Upper lobe of right lung (tissue), 1 donor: ENCODE measurements around the gene WDR6. TPM values are rescaled to one million over a fixed set of nuclear protein-coding genes. Genes with fewer than 3 reads are reported as not detected.
A peak's percentile ranks its signal among the peaks of the same experiment; 100 is the strongest.

Experiments used
- ATAC-seq: fragments of 200-7000 bp; cut with Tn5 transposase; one replicate; pipeline ENCODE4 v1.9.1; 2020; ENCODE audit warnings: mild to moderate bottlenecking, moderate library complexity
- DNase-seq: peaks from one replicate; pipeline ENCODE4 v3.0.0-alpha.2; 2020
- H3K27ac ChIP-seq: fragments of 200-600 bp; one replicate; pipeline ENCODE4 v1.8.0; 2022
- H3K27me3 ChIP-seq: fragments of 200-600 bp; one replicate; pipeline ENCODE4 v1.8.0; 2022; ENCODE audit warnings: mild to moderate bottlenecking
- H3K36me3 ChIP-seq: fragments of 200-600 bp; one replicate; pipeline ENCODE4 v1.8.0; 2022
- H3K4me1 ChIP-seq: fragments of 200-600 bp; one replicate; pipeline ENCODE4 v1.8.0; 2022
- H3K4me3 ChIP-seq: fragments of 200-600 bp; one replicate; pipeline ENCODE4 v1.8.0; 2022; ENCODE audit warnings: mild to moderate bottlenecking
- H3K9me3 ChIP-seq: fragments of 200-600 bp; one replicate; pipeline ENCODE4 v1.8.0; 2022
- CTCF ChIP-seq: fragments of 200-600 bp; IDR thresholded peaks from one replicate; pipeline ENCODE4 v1.8.0; 2022; ENCODE audit warnings: antibody characterized with exemption
- intact Hi-C: fragments of 100-400 bp; cut with DNase I; formaldehyde crosslinking; loops from one replicate; pipeline ENCODE4 v1.11.0; 2022
- total RNA-seq: library from RNA; stranded (reverse); fragmentation: NEBNext Ultra II Directional; extraction: Animal tissue kit (Norgen Biotek cat#: 25700); gene quantifications from one replicate; pipeline ENCODE4 v1.2.1, GENCODE V29; 2021
- donor health status: DM: no; HTN: yes; CAD: no; lungs with severe emphysema.

Gene WDR6
- total RNA-seq, 1 donor from 2014 or later = 172 TPM

GRCh38 chr3:49022688-49023171, 15.5 kb downstream of the WDR6 start:
- DNase-seq (no peak), ATAC-seq (no peak)
- intact Hi-C loops = no loop called here
- Histone ChIP-seq H3K27ac (peak overlapping the region; percentile 97), H3K4me3 (peak overlapping the region; percentile 96), H3K4me1 (peaks cover 27% of the 10 kb centered on the region), H3K36me3 (peaks cover 41% of the 10 kb centered on the region), H3K9me3 (no peaks in the 10 kb centered on the region), H3K27me3 (no peaks in the 10 kb centered on the region)
- no peak for TF ChIP-seq CTCF

GRCh38 chr3:49023775-49024174, 16.6 kb downstream of the WDR6 start:
- TF ChIP-seq CTCF = no peak
- intact Hi-C loops = no loop called here
- no peak overlapping the region for H3K27ac ChIP-seq
- no peak overlapping the region for H3K4me3 ChIP-seq
- ATAC-seq (no peak), DNase-seq (no peak)
- peaks cover 41% of the 10 kb centered on the region for H3K36me3 ChIP-seq
- H3K4me1 ChIP-seq = peaks cover 33% of the 10 kb centered on the region
- no peaks in the 10 kb centered on the region for H3K27me3 ChIP-seq
- no peaks in the 10 kb centered on the region for H3K9me3 ChIP-seq

- no peak overlapping the region for H3K27ac ChIP-seq
- H3K9me3 ChIP-seq = no peaks in the 10 kb centered on the region
- TF ChIP-seq CTCF = no peak
- ATAC-seq (no peak), DNase-seq (no peak)
- H3K27me3 ChIP-seq = no peaks in the 10 kb centered on the region
- H3K36me3 ChIP-seq = peaks cover 41% of the 10 kb centered on the region
- H3K4me1 ChIP-seq = peaks cover 31% of the 10 kb centered on the region
- intact Hi-C loops = no loop called here
- H3K4me3 ChIP-seq = no peak overlapping the region
These were observed 17.3 kb downstream of the WDR6 start for GRCh38 chr3:49024449-49024848.

- Histone ChIP-seq H3K27ac (no peak overlapping the region), H3K4me1 (peaks cover 23% of the 10 kb centered on the region), H3K9me3 (no peaks in the 10 kb centered on the region), H3K36me3 (peaks cover 47% of the 10 kb centered on the region), H3K27me3 (no peaks in the 10 kb centered on the region), H3K4me3 (no peak overlapping the region)
- no peak for DNase-seq
- TF ChIP-seq CTCF = no peak
- intact Hi-C loops = no loop called here
- ATAC-seq = no peak
These were observed 18.0 kb downstream of the WDR6 start for GRCh38 chr3:49025005-49025792.

- Histone ChIP-seq H3K27me3 (no peaks in the 10 kb centered on the region), H3K27ac (no peak overlapping the region), H3K4me3 (no peak overlapping the region), H3K36me3 (peaks cover 55% of the 10 kb centered on the region), H3K4me1 (peaks cover 20% of the 10 kb centered on the region), H3K9me3 (no peaks in the 10 kb centered on the region)
- ATAC-seq (no peak), DNase-seq (no peak)
- no peak for TF ChIP-seq CTCF
- intact Hi-C loops = no loop called here
These were observed 18.8 kb downstream of the WDR6 start for GRCh38 chr3:49025793-49026520.
